ENCODE data around the gene GPR155. TPM values are rescaled to one million over a fixed set of nuclear protein-coding genes. Genes with fewer than 3 reads are reported as not detected.
A peak's percentile ranks its signal among the peaks of the same experiment; 100 is the strongest.

Gene GPR155
- total RNA-seq, 1 experiment from 2014 or later, result 0.79 TPM

DNA sequence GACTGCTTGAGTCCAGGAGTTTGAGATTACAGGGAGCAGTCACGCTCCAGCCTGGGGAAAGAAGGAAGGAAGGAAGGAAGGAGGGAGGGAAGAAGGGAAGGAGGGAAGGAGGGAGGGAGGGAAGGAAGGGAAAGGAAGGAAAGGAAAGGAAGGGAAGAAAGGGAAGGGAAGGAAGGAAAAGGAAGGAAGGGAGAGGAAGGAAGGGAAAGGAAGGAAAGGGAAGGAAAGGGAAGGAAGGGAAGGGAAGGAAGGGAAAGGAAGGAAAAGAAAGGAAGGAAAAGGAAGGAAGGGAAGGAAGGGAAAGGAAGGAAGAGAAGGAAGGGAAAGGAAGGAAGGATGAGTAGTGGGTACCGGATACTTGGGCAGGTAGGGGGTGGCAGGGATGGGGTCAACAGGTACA, 32.3 kb downstream of the GPR155 start:
- Histone ChIP-seq H3K4me3 (no peak overlapping the region), H3K9me3 (ENCODE audit: insufficient read depth, low read depth) (no peaks in the 10 kb centered on the region), H3K27me3 (ENCODE audit: insufficient read depth, low read depth) (no peaks in the 10 kb centered on the region), H3K27ac (no peak overlapping the region), H3K79me2 (ENCODE audit: low read depth) (no peaks in the 10 kb centered on the region), H3F3A (ENCODE audit: insufficient read depth, low read depth) (no peaks in the 10 kb centered on the region), H3K9me2 (ENCODE audit: insufficient read depth) (no peaks in the 10 kb centered on the region), H3K4me2 (no peak overlapping the region), H3K4me1 (replicated peaks; ENCODE audit: insufficient read depth) (no peaks in the 10 kb centered on the region), H4K20me1 (ENCODE audit: insufficient read depth) (no peaks in the 10 kb centered on the region), H2AFZ (no peak overlapping the region), H3K36me3 (ENCODE audit: low read depth) (no peaks in the 10 kb centered on the region)
- intact Hi-C loops (cut with micrococcal nuclease; ENCODE audit: unreplicated experiment), result no loop called here
- no TSS peak for BruUV-seq (replicated peaks)
- CTCF ChIA-PET, result no interaction called here
- no peak for DNase-seq
- POLR2A ChIA-PET (ENCODE audit: unreplicated experiment), result no interaction called here
- TF ChIP-seq EZH2 (IDR thresholded peaks at IDR 0.05; ENCODE audit: low read depth), result no peak
- TF ChIP-seq, protein P1, sequence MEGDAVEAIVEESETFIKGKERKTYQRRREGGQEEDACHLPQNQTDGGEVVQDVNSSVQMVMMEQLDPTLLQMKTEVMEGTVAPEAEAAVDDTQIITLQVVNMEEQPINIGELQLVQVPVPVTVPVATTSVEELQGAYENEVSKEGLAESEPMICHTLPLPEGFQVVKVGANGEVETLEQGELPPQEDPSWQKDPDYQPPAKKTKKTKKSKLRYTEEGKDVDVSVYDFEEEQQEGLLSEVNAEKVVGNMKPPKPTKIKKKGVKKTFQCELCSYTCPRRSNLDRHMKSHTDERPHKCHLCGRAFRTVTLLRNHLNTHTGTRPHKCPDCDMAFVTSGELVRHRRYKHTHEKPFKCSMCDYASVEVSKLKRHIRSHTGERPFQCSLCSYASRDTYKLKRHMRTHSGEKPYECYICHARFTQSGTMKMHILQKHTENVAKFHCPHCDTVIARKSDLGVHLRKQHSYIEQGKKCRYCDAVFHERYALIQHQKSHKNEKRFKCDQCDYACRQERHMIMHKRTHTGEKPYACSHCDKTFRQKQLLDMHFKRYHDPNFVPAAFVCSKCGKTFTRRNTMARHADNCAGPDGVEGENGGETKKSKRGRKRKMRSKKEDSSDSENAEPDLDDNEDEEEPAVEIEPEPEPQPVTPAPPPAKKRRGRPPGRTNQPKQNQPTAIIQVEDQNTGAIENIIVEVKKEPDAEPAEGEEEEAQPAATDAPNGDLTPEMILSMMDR (conservative IDR thresholded peaks at IDR 0.05), result no peak

DNA sequence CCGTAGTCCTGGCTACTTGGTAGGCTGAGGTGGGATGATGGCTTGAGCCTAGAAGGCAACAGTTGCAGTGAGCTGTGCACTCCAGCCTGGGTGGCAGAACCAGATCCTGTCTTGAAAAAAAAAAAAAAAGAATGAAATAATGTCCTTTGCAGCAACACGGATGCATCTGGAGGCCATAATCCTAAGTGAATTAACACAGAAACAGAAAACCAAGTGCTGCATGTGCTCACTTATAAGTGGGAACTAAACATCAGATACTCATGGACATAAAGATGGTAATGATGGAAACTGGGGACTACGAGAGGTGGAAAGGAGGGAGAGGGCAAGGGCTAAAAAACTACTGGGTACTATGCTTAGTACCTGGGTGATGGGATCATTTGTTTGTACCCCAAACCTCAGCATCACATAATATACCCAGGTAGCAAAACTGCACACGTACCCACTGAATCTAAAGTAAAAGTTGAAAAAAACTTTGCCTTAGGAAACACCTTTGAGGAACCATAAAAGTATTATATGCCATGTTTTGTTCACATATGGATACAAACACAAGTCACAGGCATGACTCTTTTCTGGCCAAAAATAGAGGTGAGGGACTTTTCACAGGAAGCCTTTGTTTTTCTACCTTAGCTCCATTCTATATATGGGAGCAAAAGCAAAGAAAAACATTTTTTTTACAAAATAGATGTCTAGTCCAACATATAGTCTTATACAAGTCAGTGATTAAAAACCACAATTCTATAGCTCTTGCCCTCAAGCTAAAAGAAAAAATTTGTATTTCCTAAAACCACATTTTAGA, 36.6 kb downstream of the GPR155 start:
- CTCF ChIA-PET, result no interaction called here
- Histone ChIP-seq H4K20me1 (ENCODE audit: insufficient read depth) (no peaks in the 10 kb centered on the region), H2AFZ (no peak overlapping the region), H3K9me3 (ENCODE audit: insufficient read depth, low read depth) (no peaks in the 10 kb centered on the region), H3K27me3 (ENCODE audit: insufficient read depth, low read depth) (no peaks in the 10 kb centered on the region), H3K27ac (no peak overlapping the region), H3K4me1 (replicated peaks; ENCODE audit: insufficient read depth) (no peaks in the 10 kb centered on the region), H3K79me2 (ENCODE audit: low read depth) (no peaks in the 10 kb centered on the region), H3K9me2 (ENCODE audit: insufficient read depth) (no peaks in the 10 kb centered on the region), H3K36me3 (ENCODE audit: low read depth) (no peaks in the 10 kb centered on the region), H3K4me3 (no peak overlapping the region), H3F3A (ENCODE audit: insufficient read depth, low read depth) (no peaks in the 10 kb centered on the region), H3K4me2 (no peak overlapping the region)
- TF ChIP-seq, protein P1 (conservative IDR thresholded peaks at IDR 0.05), result no peak
- no peak for TF ChIP-seq EZH2 (IDR thresholded peaks at IDR 0.05; ENCODE audit: low read depth)
- no TSS peak for BruUV-seq (replicated peaks)
- no peak for DNase-seq
- intact Hi-C loops (cut with micrococcal nuclease; ENCODE audit: unreplicated experiment), result no loop called here
- POLR2A ChIA-PET (ENCODE audit: unreplicated experiment), result no interaction called here

DNA sequence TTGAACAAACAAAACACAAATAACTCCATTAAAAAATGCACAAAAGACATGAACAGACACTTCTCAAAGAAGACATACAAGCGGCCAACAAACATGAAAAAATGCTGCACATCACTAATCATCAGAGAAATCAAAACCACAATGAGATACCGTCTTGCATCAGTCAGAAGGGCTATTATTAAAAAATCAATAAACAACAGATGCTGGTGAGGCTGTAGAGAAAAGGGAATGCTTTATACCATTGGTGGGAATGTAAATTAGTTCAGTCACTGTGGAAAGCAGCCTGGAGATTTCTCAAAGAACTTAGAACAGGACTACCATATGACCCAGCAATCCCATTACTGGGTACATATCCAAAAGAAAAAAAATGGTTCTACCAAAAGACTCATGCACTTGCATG, 37.8 kb downstream of the GPR155 start:
- TF ChIP-seq EZH2 (IDR thresholded peaks at IDR 0.05; ENCODE audit: low read depth), result no peak
- TF ChIP-seq, protein P1 (conservative IDR thresholded peaks at IDR 0.05), result no peak
- Histone ChIP-seq H3K27ac (no peak overlapping the region), H3K4me2 (no peak overlapping the region), H3K9me3 (ENCODE audit: insufficient read depth, low read depth) (no peaks in the 10 kb centered on the region), H3K27me3 (ENCODE audit: insufficient read depth, low read depth) (no peaks in the 10 kb centered on the region), H3K4me1 (replicated peaks; ENCODE audit: insufficient read depth) (no peaks in the 10 kb centered on the region), H3F3A (ENCODE audit: insufficient read depth, low read depth) (no peaks in the 10 kb centered on the region), H3K9me2 (ENCODE audit: insufficient read depth) (no peaks in the 10 kb centered on the region), H3K79me2 (ENCODE audit: low read depth) (no peaks in the 10 kb centered on the region), H3K36me3 (ENCODE audit: low read depth) (no peaks in the 10 kb centered on the region), H4K20me1 (ENCODE audit: insufficient read depth) (no peaks in the 10 kb centered on the region), H2AFZ (0 out of 2 replicates have a peak overlapping the region, but pooled peaks have one; percentile 20), H3K4me3 (no peak overlapping the region)
- DNase-seq, result no peak
- ChIA-PET CTCF (no interaction called here), POLR2A (ENCODE audit: unreplicated experiment) (no interaction called here)
- intact Hi-C loops (cut with micrococcal nuclease; ENCODE audit: unreplicated experiment), result no loop called here
- no TSS peak for BruUV-seq (replicated peaks)

All from PC-9 (cell line).